Peyer's patch (tissue), 4 donors: ENCODE data around the gene SMIM24.
A peak's percentile ranks its signal among the peaks of the same experiment; 100 is the strongest.

Source experiments
- POLR2A ChIP-seq, 2 donors: fragments of 450-650 bp; IDR thresholded peaks; one replicate each; pipeline ENCODE4 v1.5.1; 2017; ENCODE audit warnings: antibody characterized with exemption in 2 of 2, mild to moderate bottlenecking in 2 of 2, moderate library complexity in 2 of 2
- TF ChIP-seq, protein P1 (sequence below), 6 experiments: fragments of 450-650 bp in 4 of 6; fragments of 200-600 bp in 2 of 6; sonication (generic) in 1 of 6; IDR thresholded peaks; one replicate each; pipeline ENCODE4 v1.5.1; 2017 to 2019; ENCODE audit warnings: antibody characterized with exemption in 6 of 6, mild to moderate bottlenecking in 3 of 6, moderate library complexity in 1 of 6

DNA sequence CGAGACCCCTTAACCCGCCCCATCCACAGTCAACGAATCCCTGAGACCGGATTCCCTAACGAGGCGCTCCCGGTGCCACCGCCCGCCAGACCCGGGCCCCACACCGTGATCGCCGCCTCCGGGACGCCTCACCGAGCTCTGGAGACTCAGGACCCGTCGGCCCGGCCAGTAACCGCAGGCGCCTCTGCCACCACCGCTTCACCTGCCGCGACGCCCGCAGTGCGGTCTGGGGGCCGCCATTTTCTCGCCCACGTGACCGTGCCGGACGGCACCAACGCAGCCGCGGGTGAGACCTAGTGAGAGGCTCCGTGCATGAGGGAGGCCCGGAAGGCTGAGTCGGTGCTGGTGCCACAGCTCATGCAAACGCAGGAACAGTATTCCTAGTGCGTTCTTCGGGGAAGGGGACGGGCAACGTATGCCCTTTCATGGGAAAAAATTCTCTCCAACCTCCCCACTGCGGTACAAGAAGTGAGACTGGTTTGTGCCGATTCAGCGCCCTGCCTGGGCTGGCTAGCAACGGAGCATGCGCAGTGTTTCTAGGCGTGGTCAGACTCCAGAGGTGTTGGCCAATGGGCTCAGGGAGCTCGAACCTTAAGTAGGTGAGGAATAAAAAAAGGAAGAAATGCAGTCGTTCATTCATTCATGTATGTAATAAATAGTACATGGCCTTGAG lies 20.2 kb upstream of the SMIM24 start, which contains the start of gene DOHH:
- TF ChIP-seq, protein P1, sequence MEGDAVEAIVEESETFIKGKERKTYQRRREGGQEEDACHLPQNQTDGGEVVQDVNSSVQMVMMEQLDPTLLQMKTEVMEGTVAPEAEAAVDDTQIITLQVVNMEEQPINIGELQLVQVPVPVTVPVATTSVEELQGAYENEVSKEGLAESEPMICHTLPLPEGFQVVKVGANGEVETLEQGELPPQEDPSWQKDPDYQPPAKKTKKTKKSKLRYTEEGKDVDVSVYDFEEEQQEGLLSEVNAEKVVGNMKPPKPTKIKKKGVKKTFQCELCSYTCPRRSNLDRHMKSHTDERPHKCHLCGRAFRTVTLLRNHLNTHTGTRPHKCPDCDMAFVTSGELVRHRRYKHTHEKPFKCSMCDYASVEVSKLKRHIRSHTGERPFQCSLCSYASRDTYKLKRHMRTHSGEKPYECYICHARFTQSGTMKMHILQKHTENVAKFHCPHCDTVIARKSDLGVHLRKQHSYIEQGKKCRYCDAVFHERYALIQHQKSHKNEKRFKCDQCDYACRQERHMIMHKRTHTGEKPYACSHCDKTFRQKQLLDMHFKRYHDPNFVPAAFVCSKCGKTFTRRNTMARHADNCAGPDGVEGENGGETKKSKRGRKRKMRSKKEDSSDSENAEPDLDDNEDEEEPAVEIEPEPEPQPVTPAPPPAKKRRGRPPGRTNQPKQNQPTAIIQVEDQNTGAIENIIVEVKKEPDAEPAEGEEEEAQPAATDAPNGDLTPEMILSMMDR (IDR thresholded peaks at IDR 0.05), result peak in 1 of 6 experiments; percentile 11
- TF ChIP-seq POLR2A (IDR thresholded peaks at IDR 0.05), result no peak
